ENCODE results near the gene COG2.

- TF ChIP-seq POLR2A (IDR thresholded peaks at IDR 0.05; ENCODE audit: low read depth, low read length), result no peak
- TF ChIP-seq POLR2AphosphoS5 (IDR thresholded peaks at IDR 0.05; ENCODE audit: low read depth, low read length), result no peak
Measured at GRCh38 chr1:230636575-230637148, 5.6 kb upstream of the COG2 start.

Measured in GM12891 (cell line).